HEK293T (cell line): ENCODE measurements around the gene PLTP.

Experiments
- BHLHE40 ChIP-seq: fragments of 450-650 bp; IDR thresholded peaks from 2 replicates; pipeline ENCODE4 v1.6.1; 2016; ENCODE audit warnings: mild to moderate bottlenecking, moderate library complexity, borderline replicate concordance
- FOXM1 ChIP-seq: fragments of 450-650 bp; IDR thresholded peaks from 2 replicates; pipeline ENCODE4 v1.6.1; 2017; ENCODE audit warnings: mild to moderate bottlenecking, borderline replicate concordance
- HDGF ChIP-seq: fragments of 450-650 bp; IDR thresholded peaks from 2 replicates; pipeline ENCODE4 v1.6.1; 2017; ENCODE audit warnings: antibody characterized with exemption, borderline replicate concordance
- L3MBTL2 ChIP-seq: fragments of 450-650 bp; conservative IDR thresholded peaks from 2 replicates; pipeline ENCODE4 v1.6.1; 2016; ENCODE audit warnings: mild to moderate bottlenecking
- LEF1 ChIP-seq: fragments of 450-650 bp; IDR thresholded peaks from 2 replicates; pipeline ENCODE4 v1.6.1; 2017; ENCODE audit warnings: mild to moderate bottlenecking, borderline replicate concordance
- SP1 ChIP-seq: fragments of 450-650 bp; IDR thresholded peaks from 2 replicates; pipeline ENCODE4 v1.6.1; 2017
- TARDBP ChIP-seq: fragments of 450-650 bp; IDR thresholded peaks from 2 replicates; pipeline ENCODE4 v1.6.1; 2016

DNA sequence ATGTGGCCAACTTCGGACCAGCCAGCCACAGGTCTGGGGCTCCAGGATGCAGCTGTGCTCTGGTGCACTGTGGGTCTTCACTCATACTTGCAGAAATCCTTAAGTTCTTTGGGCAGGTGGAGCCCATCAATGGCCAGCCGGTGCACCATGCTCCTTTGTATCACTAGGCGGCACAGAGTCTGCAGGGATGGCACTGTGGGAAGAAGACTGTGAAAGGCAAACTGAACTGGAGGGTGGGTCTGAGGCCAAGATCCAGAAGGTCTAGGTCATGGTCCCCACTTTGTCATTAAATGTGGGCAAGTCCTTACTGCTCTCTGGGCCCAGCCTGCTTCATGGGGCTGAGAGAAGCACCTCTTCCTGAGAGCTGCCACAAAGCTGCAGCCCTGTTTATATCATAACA lies 23.3 kb downstream of the PLTP start:
- TF ChIP-seq FOXM1, result no peak
- no peak for TF ChIP-seq HDGF
- TF ChIP-seq L3MBTL2, result no peak
- no peak for TF ChIP-seq SP1
- TF ChIP-seq BHLHE40, result no peak
- TF ChIP-seq TARDBP, result no peak
- TF ChIP-seq LEF1, result no peak
